ENCODE measurements around the gene CNTNAP3B. TPM values are rescaled to one million over a fixed set of nuclear protein-coding genes. Genes with fewer than 3 reads are reported as not detected.
"Not testable (repeated sequence)": the region's sequence is repeated elsewhere in the genome, so short reads cannot be mapped to it uniquely, and the experiment has no call there.

CNTNAP3B gene
- total and polyA plus RNA-seq, 4 experiments from 2014 or later = not detected

DNA sequence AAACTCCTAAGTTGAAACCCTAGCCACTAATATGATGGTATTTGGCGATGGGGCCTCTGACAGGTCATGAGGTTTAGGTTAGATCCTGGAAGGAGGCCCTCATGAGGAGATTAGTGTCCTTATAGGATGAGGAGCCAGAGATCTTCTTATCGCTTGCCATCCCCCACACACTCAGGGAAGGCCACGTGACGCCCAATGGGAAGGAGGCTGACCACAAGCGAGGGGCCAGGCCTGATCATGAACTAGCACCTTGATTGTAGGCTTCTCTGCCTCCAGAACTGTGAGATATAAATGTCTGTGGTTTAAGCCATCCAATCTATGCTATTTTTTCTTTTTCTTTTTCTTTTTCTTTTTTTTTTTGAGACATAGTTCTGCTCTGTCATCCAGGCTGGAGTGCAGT lies 254.7 kb downstream of the CNTNAP3B start:
- H3K4me3 Mint-ChIP-seq; CTCF ChIA-PET (ENCODE audit: partially characterized antibody); H3K4me3 ChIP-seq (ENCODE audit: low read length in 2 of 2); H3K36me3 ChIP-seq (ENCODE audit: insufficient read depth, low read length); POLR2A ChIA-PET (ENCODE audit: partially characterized antibody); H3K4me1 Mint-ChIP-seq; H3K27me3 Mint-ChIP-seq; H3K27me3 ChIP-seq (ENCODE audit: insufficient read depth, low read length); H3K36me3 Mint-ChIP-seq; DNase-seq; H3K27ac ChIP-seq (ENCODE audit: low read depth, low read length); intact Hi-C loops (cut with micrococcal nuclease); H3K9me3 Mint-ChIP-seq; H3K9me3 ChIP-seq (ENCODE audit: control insufficient read depth in 1 of 2, low read length in 2 of 2); H3K4me1 ChIP-seq (ENCODE audit: insufficient read depth, low read length); H3K27ac Mint-ChIP-seq: not testable (repeated sequence)

GRCh38 chr9:41855422-41855821 lies 273.8 kb downstream of the CNTNAP3B start:
- H3K36me3 Mint-ChIP-seq; H3K27ac ChIP-seq (ENCODE audit: low read depth, low read length); H3K27ac Mint-ChIP-seq; intact Hi-C loops (cut with micrococcal nuclease); H3K4me3 Mint-ChIP-seq; H3K27me3 Mint-ChIP-seq; H3K4me1 Mint-ChIP-seq; POLR2A ChIA-PET (ENCODE audit: partially characterized antibody); H3K9me3 Mint-ChIP-seq; H3K9me3 ChIP-seq (ENCODE audit: control insufficient read depth in 1 of 2, low read length in 2 of 2); CTCF ChIA-PET (ENCODE audit: partially characterized antibody); H3K4me1 ChIP-seq (ENCODE audit: insufficient read depth, low read length); DNase-seq; H3K27me3 ChIP-seq (ENCODE audit: insufficient read depth, low read length); H3K4me3 ChIP-seq (ENCODE audit: low read length in 2 of 2); H3K36me3 ChIP-seq (ENCODE audit: insufficient read depth, low read length): not testable (repeated sequence)

GRCh38 chr9:41851848-41852740 lies 277.1 kb downstream of the CNTNAP3B start:
- H3K4me1 ChIP-seq (ENCODE audit: insufficient read depth, low read length); H3K27ac Mint-ChIP-seq; H3K36me3 ChIP-seq (ENCODE audit: insufficient read depth, low read length); H3K4me3 ChIP-seq (ENCODE audit: low read length in 2 of 2); CTCF ChIA-PET (ENCODE audit: partially characterized antibody); H3K27me3 Mint-ChIP-seq; H3K4me1 Mint-ChIP-seq; H3K27ac ChIP-seq (ENCODE audit: low read depth, low read length); H3K9me3 Mint-ChIP-seq; DNase-seq; H3K36me3 Mint-ChIP-seq; H3K27me3 ChIP-seq (ENCODE audit: insufficient read depth, low read length); H3K4me3 Mint-ChIP-seq; H3K9me3 ChIP-seq (ENCODE audit: control insufficient read depth in 1 of 2, low read length in 2 of 2); POLR2A ChIA-PET (ENCODE audit: partially characterized antibody); intact Hi-C loops (cut with micrococcal nuclease): not testable (repeated sequence)

DNA sequence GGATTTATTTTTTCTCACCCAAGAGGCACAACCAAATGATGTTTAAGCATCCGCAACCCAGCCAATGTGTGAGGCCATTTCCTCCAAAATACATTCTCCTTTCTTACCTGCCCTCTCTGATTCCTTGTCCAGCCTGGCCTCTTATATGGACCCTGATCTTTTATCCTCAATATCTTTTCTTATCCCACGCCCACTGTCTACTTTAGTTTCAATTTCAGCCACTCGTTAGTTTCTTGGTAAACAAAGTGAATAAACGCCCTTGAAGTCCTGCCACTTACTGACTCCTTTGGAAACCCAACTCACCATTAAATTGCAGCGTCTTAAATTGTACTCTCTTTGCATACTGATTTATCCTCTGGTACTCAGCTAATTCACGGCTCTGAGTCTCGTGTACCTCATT lies 281.4 kb downstream of the CNTNAP3B start:
- H3K9me3 Mint-ChIP-seq; H3K4me3 ChIP-seq (ENCODE audit: low read length in 2 of 2); intact Hi-C loops (cut with micrococcal nuclease); H3K4me1 ChIP-seq (ENCODE audit: insufficient read depth, low read length); H3K4me1 Mint-ChIP-seq; H3K27me3 Mint-ChIP-seq; H3K36me3 ChIP-seq (ENCODE audit: insufficient read depth, low read length); CTCF ChIA-PET (ENCODE audit: partially characterized antibody); H3K4me3 Mint-ChIP-seq; H3K27me3 ChIP-seq (ENCODE audit: insufficient read depth, low read length); H3K36me3 Mint-ChIP-seq; H3K27ac Mint-ChIP-seq; H3K9me3 ChIP-seq (ENCODE audit: control insufficient read depth in 1 of 2, low read length in 2 of 2); H3K27ac ChIP-seq (ENCODE audit: low read depth, low read length); DNase-seq; POLR2A ChIA-PET (ENCODE audit: partially characterized antibody): not testable (repeated sequence)

Other genes starting within 250 kb of the CNTNAP3B start
- gene SPATA31A6, start 54.2 kb upstream of the CNTNAP3B start, total RNA-seq = not detected
- not detected for gene SPATA31A6, start 54.2 kb upstream of the CNTNAP3B start, polyA plus RNA-seq